Stomach (tissue), 4 donors: ENCODE results near the gene CARMIL1.

Source experiments
- EP300 ChIP-seq: sonication (generic); formaldehyde crosslinking; IDR thresholded peaks from one replicate; pipeline ENCODE4 v1.6.1; 2017; ENCODE audit warnings: antibody characterized with exemption
- POLR2A ChIP-seq, 4 donors: fragments of 450-650 bp; IDR thresholded peaks; one replicate each; pipeline ENCODE4 v1.6.1; 2016; ENCODE audit warnings: antibody characterized with exemption in 4 of 4, control low read depth in 2 of 4, mild to moderate bottlenecking in 1 of 4, moderate library complexity in 1 of 4
- POLR2AphosphoS5 ChIP-seq, 3 donors: sonication (generic); formaldehyde crosslinking; IDR thresholded peaks; one replicate each; pipeline ENCODE4 v1.6.1; 2016; ENCODE audit warnings: antibody characterized with exemption in 3 of 3
- TF ChIP-seq, protein P1 (sequence below), 7 experiments: fragments of 450-650 bp in 4 of 7; fragments of 200-600 bp in 3 of 7; sonication (generic) in 3 of 7; IDR thresholded peaks; one replicate each; pipeline ENCODE4 v1.5.1; 2016 to 2019; ENCODE audit warnings: antibody characterized with exemption in 7 of 7, control low read depth in 2 of 7, mild to moderate bottlenecking in 1 of 7

GRCh38 chr6:25352285-25352684 lies 73.1 kb downstream of the CARMIL1 start:
- TF ChIP-seq POLR2A (IDR thresholded peaks at IDR 0.05): no peak
- TF ChIP-seq, protein P1, sequence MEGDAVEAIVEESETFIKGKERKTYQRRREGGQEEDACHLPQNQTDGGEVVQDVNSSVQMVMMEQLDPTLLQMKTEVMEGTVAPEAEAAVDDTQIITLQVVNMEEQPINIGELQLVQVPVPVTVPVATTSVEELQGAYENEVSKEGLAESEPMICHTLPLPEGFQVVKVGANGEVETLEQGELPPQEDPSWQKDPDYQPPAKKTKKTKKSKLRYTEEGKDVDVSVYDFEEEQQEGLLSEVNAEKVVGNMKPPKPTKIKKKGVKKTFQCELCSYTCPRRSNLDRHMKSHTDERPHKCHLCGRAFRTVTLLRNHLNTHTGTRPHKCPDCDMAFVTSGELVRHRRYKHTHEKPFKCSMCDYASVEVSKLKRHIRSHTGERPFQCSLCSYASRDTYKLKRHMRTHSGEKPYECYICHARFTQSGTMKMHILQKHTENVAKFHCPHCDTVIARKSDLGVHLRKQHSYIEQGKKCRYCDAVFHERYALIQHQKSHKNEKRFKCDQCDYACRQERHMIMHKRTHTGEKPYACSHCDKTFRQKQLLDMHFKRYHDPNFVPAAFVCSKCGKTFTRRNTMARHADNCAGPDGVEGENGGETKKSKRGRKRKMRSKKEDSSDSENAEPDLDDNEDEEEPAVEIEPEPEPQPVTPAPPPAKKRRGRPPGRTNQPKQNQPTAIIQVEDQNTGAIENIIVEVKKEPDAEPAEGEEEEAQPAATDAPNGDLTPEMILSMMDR (IDR thresholded peaks at IDR 0.05): no peak
- no peak for TF ChIP-seq POLR2AphosphoS5 (IDR thresholded peaks at IDR 0.05)
- no peak for TF ChIP-seq EP300
